Measurements from ENCODE around the gene HYOU1.

HYOU1 gene

DNA sequence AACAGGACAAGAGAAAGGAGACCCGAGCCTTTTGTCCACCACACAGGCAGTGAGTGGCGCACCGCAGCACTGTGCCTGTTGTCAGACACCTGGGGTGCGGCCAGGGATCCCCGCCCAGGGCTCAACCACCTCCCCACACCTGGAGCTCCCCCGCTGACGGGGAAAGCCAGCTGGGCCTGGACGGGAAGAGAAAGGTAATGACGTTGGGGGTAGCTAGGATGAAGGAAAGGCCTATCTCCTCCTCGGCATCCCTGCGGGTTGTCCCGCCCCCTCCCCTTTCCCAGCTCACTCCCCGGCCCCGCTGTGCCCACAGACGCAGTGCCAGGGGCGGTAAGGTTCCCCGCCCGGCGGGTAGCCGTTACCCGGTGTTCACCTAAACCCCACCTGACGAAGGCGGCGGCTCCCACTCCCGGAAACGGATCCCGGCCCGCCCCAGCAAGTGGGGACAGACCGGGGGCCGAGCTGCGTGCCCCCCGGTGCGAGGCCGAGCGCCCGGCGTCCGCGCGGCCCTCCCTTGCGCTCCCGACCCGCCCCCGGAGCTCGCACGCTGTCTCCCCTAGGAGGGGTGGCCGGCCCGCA lies 495 bp downstream of the HYOU1 start:
- TF ChIP-seq MYC (IDR thresholded peaks at IDR 0.05; ENCODE audit: low read depth, low read length) (no peak), POLR2A (IDR thresholded peaks at IDR 0.05; ENCODE audit: extremely low read depth, insufficient read length) (no peak)
- TF ChIP-seq, protein P1, sequence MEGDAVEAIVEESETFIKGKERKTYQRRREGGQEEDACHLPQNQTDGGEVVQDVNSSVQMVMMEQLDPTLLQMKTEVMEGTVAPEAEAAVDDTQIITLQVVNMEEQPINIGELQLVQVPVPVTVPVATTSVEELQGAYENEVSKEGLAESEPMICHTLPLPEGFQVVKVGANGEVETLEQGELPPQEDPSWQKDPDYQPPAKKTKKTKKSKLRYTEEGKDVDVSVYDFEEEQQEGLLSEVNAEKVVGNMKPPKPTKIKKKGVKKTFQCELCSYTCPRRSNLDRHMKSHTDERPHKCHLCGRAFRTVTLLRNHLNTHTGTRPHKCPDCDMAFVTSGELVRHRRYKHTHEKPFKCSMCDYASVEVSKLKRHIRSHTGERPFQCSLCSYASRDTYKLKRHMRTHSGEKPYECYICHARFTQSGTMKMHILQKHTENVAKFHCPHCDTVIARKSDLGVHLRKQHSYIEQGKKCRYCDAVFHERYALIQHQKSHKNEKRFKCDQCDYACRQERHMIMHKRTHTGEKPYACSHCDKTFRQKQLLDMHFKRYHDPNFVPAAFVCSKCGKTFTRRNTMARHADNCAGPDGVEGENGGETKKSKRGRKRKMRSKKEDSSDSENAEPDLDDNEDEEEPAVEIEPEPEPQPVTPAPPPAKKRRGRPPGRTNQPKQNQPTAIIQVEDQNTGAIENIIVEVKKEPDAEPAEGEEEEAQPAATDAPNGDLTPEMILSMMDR (IDR thresholded peaks at IDR 0.05; ENCODE audit: low read depth, low read length): no peak
- TF ChIP-seq, protein P2, sequence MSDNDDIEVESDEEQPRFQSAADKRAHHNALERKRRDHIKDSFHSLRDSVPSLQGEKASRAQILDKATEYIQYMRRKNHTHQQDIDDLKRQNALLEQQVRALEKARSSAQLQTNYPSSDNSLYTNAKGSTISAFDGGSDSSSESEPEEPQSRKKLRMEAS (IDR thresholded peaks at IDR 0.05; ENCODE audit: low read depth, low read length): no peak
- H3K4me3 ChIP-seq (ENCODE audit: low read depth, low read length): peak overlapping the region; percentile 86
- peak; percentile 33 for DNase-seq (ENCODE audit: low read depth)

GRCh38 chr11:119055901-119056300 lies 1.1 kb downstream of the HYOU1 start:
- DNase-seq (ENCODE audit: low read depth): peak; percentile 59
- H3K4me3 ChIP-seq (ENCODE audit: low read depth, low read length): peak overlapping the region; percentile 86
- TF ChIP-seq, protein P1 (IDR thresholded peaks at IDR 0.05; ENCODE audit: low read depth, low read length): peak; percentile 18
- TF ChIP-seq POLR2A (IDR thresholded peaks at IDR 0.05; ENCODE audit: extremely low read depth, insufficient read length): no peak

GRCh38 chr11:119054418-119054817 lies 2.6 kb downstream of the HYOU1 start:
- TF ChIP-seq MYC (IDR thresholded peaks at IDR 0.05; ENCODE audit: low read depth, low read length): no peak
- no peak for TF ChIP-seq POLR2A (IDR thresholded peaks at IDR 0.05; ENCODE audit: extremely low read depth, insufficient read length)
- TF ChIP-seq, protein P2 (IDR thresholded peaks at IDR 0.05; ENCODE audit: low read depth, low read length): no peak
- TF ChIP-seq, protein P1 (IDR thresholded peaks at IDR 0.05; ENCODE audit: low read depth, low read length): no peak
- H3K4me3 ChIP-seq (ENCODE audit: low read depth, low read length): no peak overlapping the region
- DNase-seq (ENCODE audit: low read depth): no peak

GRCh38 chr11:119052163-119052814 lies 4.7 kb downstream of the HYOU1 start:
- DNase-seq (ENCODE audit: low read depth): no peak
- H3K4me3 ChIP-seq (ENCODE audit: low read depth, low read length): no peak overlapping the region
- TF ChIP-seq, protein P1 (IDR thresholded peaks at IDR 0.05; ENCODE audit: low read depth, low read length): no peak
- TF ChIP-seq MYC (IDR thresholded peaks at IDR 0.05; ENCODE audit: low read depth, low read length) (no peak), POLR2A (IDR thresholded peaks at IDR 0.05; ENCODE audit: extremely low read depth, insufficient read length) (no peak)
- TF ChIP-seq, protein P2 (IDR thresholded peaks at IDR 0.05; ENCODE audit: low read depth, low read length): no peak

DNA sequence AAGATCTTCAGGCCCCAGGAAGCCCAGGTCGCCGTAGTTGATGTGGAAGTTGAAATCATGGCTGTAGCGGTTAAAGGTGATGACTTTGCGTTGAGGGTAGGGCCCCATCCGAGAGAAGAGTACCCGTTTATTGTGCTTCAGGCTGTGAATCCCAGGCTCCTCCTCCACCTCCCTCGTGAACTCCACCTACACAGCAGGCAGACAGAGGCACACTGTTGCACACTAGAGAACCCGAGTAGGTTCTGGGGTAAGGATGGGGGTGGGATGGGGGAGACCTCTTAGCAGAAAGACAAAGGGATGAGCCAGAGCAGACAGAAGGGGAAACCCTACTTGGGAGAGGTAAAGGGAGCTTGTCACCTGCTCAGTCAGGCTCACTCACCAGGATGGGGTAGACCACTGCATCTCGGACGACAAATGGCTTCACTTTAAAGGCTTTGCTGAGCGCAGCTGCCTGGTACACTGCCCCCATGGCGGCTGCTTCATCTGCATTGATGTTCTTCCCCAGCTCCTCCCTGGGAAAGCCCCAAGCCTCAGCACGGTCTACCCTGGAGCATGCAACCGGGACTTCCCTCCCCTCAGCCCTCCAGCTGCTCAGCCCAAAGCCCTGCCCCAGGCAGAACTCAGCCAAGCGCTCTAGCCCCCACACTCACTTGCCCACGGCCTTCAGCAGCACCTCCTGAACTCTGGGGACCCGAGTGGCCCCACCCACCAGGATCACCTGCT lies 5.4 kb downstream of the HYOU1 start:
- TF ChIP-seq MYC (IDR thresholded peaks at IDR 0.05; ENCODE audit: low read depth, low read length) (no peak), POLR2A (IDR thresholded peaks at IDR 0.05; ENCODE audit: extremely low read depth, insufficient read length) (no peak)
- TF ChIP-seq, protein P1 (IDR thresholded peaks at IDR 0.05; ENCODE audit: low read depth, low read length): no peak
- TF ChIP-seq, protein P2 (IDR thresholded peaks at IDR 0.05; ENCODE audit: low read depth, low read length): no peak
- DNase-seq (ENCODE audit: low read depth): no peak
- H3K4me3 ChIP-seq (ENCODE audit: low read depth, low read length): no peak overlapping the region
